DND-41 (cell line): ENCODE data around the gene CXCL16.

ENCODE experiments used
- EZH2 ChIP-seq: IDR thresholded peaks from 3 replicates; pipeline ENCODE4 v1.6.1; 2012; ENCODE audit warnings: borderline replicate concordance, low read depth, mild to moderate bottlenecking, moderate library complexity, low read length, inconsistent platforms; ENCODE audit not compliant: severe bottlenecking
- TF ChIP-seq, protein P1 (sequence below): IDR thresholded peaks from 2 replicates; pipeline ENCODE4 v1.5.1; 2012; ENCODE audit warnings: borderline replicate concordance, low read length, moderate library complexity, mild to moderate bottlenecking; ENCODE audit not compliant: poor library complexity, severe bottlenecking; ENCODE audit errors: extremely low read depth

DNA sequence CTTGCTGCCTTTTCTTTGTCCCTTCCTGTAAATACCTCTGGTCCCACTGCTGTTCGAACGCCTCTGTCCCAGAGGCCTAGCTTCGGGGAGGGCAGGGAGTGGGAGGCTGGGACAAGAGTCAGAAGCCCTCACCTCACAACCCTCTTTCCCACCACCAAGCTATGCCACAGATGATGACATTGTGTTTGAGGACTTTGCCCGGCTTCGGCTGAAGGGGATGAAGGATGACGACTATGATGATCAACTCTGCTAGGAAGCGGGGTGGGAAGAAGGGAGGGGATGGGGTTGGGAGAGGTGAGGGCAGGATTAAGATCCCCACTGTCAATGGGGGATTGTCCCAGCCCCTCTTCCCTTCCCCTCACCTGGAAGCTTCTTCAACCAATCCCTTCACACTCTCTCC lies 18.9 kb downstream of the CXCL16 start:
- TF ChIP-seq, protein P1, sequence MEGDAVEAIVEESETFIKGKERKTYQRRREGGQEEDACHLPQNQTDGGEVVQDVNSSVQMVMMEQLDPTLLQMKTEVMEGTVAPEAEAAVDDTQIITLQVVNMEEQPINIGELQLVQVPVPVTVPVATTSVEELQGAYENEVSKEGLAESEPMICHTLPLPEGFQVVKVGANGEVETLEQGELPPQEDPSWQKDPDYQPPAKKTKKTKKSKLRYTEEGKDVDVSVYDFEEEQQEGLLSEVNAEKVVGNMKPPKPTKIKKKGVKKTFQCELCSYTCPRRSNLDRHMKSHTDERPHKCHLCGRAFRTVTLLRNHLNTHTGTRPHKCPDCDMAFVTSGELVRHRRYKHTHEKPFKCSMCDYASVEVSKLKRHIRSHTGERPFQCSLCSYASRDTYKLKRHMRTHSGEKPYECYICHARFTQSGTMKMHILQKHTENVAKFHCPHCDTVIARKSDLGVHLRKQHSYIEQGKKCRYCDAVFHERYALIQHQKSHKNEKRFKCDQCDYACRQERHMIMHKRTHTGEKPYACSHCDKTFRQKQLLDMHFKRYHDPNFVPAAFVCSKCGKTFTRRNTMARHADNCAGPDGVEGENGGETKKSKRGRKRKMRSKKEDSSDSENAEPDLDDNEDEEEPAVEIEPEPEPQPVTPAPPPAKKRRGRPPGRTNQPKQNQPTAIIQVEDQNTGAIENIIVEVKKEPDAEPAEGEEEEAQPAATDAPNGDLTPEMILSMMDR, result no peak
- no peak for TF ChIP-seq EZH2
